HK-2 (cell line): ENCODE results near the gene SCAMP4.

ENCODE experiments used
- DNase-seq: peaks from one replicate; pipeline ENCODE4 v3.0.0-alpha.2; 2018; ENCODE audit not compliant: unreplicated experiment

Gene SCAMP4

DNA sequence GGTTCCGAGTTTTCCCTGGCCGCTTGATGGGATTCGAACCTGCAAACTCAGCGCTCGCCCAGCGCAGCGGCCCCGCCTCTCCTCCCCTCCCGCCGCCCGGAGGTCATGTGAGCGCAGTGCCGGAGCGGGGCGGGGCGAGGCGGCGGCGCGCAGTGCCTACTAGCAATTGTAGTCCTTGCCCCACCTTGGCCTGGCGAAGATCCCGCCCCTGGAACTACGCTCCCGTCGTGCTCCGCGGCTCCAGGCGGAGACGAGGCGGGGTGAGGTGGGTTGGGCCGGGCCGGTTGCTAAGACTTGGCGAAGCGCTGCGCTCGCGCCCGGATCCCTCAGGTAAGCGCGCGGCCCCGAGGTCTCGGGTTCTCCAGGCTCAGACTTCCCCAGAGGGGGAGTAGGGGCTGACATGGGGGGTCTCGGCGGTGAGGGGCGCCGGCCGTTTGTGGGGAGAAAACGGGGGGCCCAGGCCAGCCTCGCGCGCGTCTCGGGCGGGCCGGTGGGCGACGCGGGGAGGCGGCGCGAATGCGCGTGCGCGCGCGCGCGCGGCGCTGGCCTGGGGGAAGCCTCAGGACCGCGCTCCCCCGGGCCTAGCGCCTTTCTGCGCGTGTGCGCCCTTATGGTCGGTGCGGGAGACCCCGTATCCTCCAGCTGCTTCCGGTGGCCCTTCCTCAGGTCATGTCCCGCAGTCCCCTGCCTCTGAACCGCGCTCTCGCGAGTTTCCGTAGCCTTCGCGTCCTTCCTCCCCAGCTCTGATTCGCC, at the start of gene SCAMP4, which contains the start of gene ADAT3:
Gene SCAMP4 (plus strand): TSS at position 290 of the 753 bp plus-strand sequence. CDS start 9,621 bp downstream, outside the sequence.
Gene ADAT3 (plus strand): TSS at position 290 of the 753 bp plus-strand sequence. CDS start 6,649 bp downstream, outside the sequence.
- peak; percentile 98 for DNase-seq

DNA sequence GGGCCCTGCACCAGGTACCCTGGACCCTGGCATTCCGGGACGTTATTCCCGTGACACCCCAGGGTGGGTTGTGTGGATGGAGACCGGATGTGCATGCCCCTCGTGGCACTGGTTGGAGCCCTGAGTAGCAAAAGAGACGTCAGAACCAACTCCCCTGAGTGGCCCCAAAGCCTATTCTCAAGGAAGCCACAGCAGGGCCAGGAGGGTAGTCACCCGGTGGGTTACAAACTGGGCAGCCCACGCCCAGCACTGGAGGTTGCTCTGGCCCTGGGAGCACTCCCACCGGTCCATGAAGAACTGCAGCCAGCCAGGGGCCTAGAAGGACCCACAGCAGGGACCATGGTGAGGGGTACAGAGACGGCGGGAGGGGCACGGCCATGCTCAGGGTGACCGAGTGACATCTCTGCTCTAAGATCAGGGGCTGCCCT, 49.4 kb upstream of the SCAMP4 start:
- DNase-seq = no peak

DNA sequence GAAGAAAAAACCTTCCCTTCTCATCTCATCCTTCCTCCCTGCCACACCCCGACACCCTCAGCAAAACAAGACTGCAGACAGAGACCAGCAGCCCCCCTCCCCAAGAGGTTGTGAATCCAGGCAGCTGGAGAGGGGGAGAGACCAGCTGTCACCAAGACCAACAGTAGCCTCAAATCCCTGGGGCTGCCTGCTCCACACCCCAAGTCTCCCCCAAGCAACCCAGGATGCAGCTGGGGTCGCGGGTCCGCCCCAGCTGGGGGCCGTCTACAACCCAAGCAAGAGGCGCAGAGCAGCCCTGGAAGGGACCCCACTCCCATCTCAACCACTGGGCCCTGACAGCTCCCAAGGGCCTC, 48.9 kb upstream of the SCAMP4 start:
- no peak for DNase-seq

DNA sequence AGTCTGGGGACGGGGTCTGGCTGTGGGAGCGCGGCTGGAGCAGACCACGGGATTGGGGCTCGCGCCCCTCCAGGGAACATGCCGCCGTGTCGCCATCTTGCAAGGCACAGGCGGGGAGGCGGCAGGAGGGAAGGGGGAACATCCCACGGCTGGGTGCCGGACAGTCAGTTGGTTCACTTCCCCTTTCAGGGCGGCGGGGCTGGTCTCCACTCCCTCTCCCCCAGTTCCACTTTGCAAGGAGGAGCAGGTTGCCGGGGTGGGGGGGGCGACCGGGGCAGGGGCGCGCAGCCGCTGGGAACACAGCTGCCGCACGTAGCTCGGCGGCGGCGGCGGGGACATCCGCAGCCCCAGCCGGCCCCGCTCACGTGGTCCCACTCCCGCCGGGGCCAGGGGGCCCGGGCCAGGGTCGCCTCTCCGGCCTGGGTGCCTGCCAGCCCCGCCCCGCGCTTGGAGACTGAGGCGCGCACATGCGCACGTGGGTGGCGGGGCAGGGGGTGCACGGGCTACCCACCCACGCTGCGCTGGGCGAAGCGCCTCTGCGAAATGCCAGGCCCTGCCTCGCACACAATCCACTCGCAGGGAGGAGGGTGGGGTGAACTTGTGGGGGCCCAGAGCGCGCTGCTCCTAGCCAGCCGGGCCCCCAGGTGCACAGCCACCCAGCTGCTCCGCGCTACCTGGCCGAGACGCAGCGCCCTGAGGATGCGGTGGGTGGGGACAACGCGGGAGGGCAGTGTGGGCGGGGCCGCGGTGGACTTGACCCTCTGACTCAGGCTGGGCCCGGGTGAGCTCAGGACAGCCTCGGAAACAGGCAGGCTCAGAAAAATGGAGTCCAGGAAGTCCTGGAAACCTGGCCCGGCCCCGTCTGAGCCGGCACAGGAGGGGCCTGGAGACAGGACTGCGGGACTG, 48.2 kb upstream of the SCAMP4 start:
- peak; percentile 88 for DNase-seq

GRCh38 chr19:1857648-1858326, 47.4 kb upstream of the SCAMP4 start:
- no peak for DNase-seq

GRCh38 chr19:1858412-1859081, 46.7 kb upstream of the SCAMP4 start:
- DNase-seq = no peak

GRCh38 chr19:1859331-1859781, 45.8 kb upstream of the SCAMP4 start:
- no peak for DNase-seq

- peak; percentile 36 for DNase-seq
Measured at GRCh38 chr19:1860042-1860775, 45.0 kb upstream of the SCAMP4 start.

DNA sequence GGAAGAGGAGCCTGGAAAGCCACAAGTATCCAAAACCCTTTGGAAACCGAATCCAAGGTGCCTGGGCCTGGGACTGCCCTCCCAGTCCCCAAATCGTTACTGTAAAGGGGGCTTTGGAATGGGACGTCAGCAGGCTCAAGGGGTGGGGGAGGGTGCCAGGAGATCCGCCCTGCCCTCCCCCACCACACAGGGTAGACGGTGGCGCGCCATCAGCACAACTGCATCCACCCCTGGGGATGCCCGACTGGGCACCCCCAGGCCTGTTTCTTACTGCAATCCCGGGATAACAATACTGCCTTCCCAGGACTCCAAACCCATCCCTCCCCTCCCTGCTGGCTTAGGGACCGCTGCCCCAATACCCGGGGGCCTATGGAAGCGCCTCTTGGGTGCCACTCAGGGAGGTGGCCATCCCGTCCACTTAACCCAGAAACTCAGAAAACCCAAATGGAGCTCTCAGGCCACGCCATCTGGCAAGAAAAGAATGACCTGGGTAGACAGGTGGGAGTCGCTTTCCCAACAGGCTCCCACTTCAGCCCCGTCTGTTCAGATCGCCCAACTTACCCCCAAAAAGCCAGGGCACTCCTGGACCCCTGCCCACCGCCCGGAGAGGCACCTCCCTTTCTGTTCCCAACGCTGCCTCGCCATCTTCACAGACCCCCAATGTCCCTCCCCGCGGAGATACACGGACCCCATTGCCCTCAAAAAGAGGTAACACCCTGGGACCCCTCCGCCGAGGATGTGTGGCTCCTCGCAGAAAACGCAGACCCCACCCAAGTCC, 44.2 kb upstream of the SCAMP4 start:
- DNase-seq = no peak

DNA sequence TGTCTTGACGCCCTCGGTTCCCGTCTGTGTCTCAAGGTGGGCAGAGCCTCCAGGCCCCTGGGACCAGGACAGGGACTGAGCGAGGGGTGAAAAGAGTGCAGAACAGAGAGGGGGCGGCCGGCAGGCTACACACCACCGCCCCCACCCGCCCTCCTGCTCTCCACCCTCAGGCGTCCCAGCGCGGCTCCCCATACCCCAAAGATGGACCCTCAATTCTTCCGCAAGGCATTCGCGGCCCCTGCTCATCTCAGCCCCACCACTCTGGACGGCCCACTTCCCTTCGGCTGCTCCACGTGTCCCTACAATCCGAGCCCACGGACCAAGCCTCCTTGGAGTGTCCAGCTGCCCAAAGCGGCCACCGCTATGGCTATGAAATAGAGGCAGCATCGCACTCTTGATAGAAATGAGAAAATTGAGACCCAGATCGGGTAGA, 43.6 kb upstream of the SCAMP4 start:
- DNase-seq = no peak

DNA sequence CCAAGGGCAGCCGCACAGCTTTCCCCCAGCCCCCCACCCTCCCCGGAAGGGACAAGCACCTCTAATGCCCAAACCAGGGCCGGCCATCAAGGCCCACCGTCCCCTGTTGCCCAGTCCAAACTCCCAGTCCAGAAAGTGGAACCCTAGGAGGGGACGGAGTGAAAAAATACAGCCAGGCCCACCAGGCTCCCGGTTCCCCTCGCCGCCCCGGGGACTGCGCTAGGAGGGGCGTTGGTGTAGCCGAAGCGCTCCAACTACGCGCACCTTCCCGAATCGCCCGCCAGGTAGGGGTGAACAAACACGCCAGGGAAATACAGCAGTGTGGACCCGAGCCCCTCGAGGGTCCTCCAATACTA, 43.2 kb upstream of the SCAMP4 start:
- peak; percentile 29 for DNase-seq

DNA sequence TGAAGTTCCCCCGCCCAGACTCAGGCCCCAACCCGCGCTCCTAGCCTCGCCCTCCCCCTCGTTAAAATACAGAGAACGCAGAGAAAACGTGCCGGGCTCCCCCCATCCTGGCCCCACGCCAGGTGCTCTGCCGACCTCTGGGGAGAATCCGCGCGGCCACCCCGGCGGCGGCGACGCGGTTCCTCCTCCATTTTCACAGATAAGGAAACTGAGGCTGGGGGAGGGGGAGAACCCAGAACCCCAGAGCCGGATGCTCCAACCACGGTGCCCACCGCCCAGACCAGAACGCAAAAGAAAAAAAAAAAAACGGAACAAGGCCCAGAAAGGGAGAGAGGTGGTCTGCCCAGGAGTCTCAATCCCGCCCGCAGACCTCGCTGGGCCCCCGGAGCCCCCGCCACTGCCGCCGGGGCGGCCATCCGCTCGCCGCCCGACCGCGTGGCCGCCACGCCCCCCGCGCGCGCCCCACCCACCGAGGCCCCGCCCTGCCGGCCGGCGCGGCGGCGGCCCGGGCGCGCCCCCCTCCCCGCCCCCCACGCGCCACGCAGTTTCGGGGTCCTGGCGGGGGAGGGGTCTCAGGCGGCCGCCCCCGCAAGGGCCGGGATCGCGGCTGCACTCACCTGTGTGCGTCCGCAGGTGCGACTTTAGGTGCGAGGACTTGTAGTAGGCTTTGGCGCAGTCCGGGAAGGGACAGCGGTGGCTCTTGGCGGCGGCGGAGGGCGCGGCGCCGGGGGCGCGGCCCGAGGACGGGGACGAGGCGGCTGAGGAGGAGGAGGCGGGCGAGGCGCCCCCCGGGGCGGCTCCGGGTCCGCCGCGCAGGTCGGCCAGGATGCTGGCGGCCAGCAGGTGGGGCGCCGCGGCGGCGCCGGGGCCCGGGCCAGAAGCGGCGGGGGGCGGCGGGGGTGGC, 42.5 kb upstream of the SCAMP4 start:
- DNase-seq = peak; percentile 50

DNA sequence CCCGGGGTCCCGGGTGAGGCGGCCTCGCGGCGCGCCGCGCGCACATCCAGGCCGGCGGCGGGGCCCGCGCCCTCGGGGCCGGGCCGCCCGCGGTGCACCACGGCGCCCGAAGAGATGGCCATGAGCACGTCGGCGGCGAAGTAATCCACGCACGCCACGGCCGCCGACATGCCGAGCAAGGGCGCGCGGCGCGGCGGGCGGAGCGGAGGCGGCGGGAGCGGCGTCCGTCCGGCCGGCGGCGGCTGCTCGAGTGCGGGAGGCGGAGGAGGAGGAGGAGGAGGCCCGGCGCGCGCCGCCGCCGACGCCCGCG, 41.9 kb upstream of the SCAMP4 start, which contains the start of gene KLF16:
Gene KLF16 (minus strand): TSS at position 252 of the 310 bp plus-strand sequence. CDS start 82 bp downstream, at position 170.
- no peak for DNase-seq

- peak; percentile 96 for DNase-seq
Measured at GRCh38 chr19:1863638-1864479, 41.3 kb upstream of the SCAMP4 start.

DNA sequence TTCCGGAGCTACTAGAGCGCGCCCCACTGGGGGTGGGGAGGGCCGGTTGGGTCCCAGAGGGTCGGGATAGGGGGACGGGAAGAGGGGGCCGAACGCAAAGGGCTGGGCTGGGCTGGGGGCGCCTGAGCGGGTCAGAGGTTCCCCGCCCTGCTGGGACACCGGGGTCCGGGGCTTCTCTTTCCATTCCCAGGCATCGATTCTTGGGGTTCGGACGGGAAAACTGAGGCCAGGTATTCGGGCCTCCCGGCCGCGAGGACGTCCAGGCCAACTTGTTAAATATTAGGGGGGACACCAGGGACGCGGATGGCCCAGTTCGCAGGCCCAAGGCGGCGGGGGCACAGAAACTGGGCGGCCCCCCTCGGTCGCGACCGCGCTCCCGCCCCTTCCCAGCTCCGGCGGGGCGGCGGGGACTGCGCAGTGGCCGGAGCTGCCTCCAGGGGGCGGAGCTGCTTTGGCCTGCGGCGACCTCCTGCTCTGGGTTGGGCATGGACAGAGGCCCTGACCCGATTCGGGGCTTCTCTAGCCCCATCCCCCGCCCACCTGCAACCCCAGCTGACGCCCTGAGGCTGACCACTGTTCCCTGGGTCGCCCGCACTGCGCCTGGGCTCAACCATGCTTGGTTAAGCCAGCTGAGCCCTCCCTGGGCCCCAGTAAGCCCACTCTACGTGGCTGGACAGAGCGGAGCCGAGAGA, 40.6 kb upstream of the SCAMP4 start:
- peak; percentile 82 for DNase-seq

DNA sequence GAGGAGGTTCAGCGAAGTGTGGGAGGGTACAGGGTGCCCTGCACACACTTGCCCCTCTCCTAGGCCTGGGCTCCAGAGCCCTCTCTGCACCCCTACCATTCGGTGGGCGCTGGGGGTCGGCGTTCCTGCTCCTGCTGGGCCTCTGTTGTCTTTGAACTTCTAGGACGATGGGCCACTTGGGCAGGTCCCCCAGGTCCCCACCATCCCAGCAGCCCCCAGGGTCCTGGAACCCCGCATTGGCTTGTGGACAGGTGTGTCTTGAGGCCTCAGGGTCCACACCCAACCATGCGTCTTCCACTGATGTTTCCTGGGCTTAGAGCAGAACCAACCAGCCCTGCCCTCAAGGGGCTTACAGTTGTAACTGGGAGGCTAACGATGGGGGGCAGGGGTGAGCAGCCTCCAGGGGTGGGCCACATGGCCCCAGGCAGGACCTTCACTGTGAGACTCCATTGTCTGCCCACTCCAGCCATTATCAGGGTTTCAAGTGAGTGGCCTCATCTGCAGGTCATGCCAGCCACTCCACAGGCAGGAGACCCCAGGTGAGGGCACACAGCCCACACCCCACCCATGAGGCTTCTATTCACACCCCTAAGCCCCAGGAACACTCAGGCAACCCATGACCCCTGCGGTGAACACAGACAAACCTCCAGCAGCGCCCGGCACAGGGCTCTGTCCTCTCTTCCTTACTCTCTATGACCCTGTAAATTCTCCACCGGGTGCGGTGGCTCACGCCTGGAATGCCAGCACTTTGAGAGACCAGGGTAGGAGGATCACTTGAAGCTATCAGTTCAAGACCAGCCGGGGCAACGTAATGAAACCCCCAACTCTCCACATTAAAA, 39.8 kb upstream of the SCAMP4 start:
- DNase-seq = no peak
